Measurements from ENCODE around the gene AGBL4.

The AGBL4 gene

DNA sequence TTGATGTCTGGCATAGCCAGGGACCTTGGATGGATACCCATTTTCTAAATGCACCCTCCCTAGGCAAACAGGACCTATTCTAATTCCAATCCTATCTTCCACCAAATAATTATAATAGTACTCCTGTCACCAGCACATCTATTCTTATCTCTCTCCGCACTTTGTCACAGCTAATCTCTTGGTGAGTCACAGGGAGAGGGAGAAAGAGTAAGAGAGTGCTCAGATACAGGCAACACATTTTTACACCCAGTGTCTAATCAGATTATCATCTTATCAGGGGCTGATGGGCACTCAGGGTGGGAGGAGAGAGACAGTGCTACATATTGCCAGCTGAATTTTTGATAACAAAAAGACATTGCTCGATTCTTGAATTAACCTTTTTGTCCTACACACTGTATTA, 972.1 kb downstream of the AGBL4 start:
- peak; percentile 40 for ATAC-seq
- TF ChIP-seq ZFP3 (CRISPR knock-in tag; IDR thresholded peaks at IDR 0.05) (no peak), ZNF565 (CRISPR knock-in tag; conservative IDR thresholded peaks at IDR 0.05; ENCODE audit: low read depth) (no peak), PPARA (CRISPR knock-in tag; IDR thresholded peaks at IDR 0.05; ENCODE audit: borderline replicate concordance) (no peak), BACH2 (CRISPR knock-in tag; IDR thresholded peaks at IDR 0.05; ENCODE audit: borderline replicate concordance) (no peak), RARB (CRISPR knock-in tag; IDR thresholded peaks at IDR 0.05) (no peak), ISL1 (CRISPR knock-in tag; IDR thresholded peaks at IDR 0.05) (peak; percentile 85), CSDC2 (CRISPR knock-in tag; IDR thresholded peaks at IDR 0.05) (no peak), ZNF8 (CRISPR knock-in tag; IDR thresholded peaks at IDR 0.05) (no peak), CREB5 (CRISPR knock-in tag; IDR thresholded peaks at IDR 0.05; ENCODE audit: low read depth) (no peak), CSRNP3 (CRISPR knock-in tag; IDR thresholded peaks at IDR 0.05) (no peak), ESRRG (CRISPR knock-in tag; IDR thresholded peaks at IDR 0.05) (no peak), TCF4 (CRISPR knock-in tag; IDR thresholded peaks at IDR 0.05; ENCODE audit: borderline replicate concordance) (peak; percentile 53; the same call in 1 of the 2 replicates)
- TF ChIP-seq, protein P1, sequence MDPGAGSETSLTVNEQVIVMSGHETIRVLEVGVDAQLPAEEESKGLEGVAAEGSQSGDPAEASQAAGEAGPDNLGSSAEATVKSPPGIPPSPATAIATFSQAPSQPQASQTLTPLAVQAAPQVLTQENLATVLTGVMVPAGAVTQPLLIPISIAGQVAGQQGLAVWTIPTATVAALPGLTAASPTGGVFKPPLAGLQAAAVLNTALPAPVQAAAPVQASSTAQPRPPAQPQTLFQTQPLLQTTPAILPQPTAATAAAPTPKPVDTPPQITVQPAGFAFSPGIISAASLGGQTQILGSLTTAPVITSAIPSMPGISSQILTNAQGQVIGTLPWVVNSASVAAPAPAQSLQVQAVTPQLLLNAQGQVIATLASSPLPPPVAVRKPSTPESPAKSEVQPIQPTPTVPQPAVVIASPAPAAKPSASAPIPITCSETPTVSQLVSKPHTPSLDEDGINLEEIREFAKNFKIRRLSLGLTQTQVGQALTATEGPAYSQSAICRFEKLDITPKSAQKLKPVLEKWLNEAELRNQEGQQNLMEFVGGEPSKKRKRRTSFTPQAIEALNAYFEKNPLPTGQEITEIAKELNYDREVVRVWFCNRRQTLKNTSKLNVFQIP (CRISPR knock-in tag; IDR thresholded peaks at IDR 0.05; ENCODE audit: borderline replicate concordance, low read depth): no peak
- TF ChIP-seq, protein P2, sequence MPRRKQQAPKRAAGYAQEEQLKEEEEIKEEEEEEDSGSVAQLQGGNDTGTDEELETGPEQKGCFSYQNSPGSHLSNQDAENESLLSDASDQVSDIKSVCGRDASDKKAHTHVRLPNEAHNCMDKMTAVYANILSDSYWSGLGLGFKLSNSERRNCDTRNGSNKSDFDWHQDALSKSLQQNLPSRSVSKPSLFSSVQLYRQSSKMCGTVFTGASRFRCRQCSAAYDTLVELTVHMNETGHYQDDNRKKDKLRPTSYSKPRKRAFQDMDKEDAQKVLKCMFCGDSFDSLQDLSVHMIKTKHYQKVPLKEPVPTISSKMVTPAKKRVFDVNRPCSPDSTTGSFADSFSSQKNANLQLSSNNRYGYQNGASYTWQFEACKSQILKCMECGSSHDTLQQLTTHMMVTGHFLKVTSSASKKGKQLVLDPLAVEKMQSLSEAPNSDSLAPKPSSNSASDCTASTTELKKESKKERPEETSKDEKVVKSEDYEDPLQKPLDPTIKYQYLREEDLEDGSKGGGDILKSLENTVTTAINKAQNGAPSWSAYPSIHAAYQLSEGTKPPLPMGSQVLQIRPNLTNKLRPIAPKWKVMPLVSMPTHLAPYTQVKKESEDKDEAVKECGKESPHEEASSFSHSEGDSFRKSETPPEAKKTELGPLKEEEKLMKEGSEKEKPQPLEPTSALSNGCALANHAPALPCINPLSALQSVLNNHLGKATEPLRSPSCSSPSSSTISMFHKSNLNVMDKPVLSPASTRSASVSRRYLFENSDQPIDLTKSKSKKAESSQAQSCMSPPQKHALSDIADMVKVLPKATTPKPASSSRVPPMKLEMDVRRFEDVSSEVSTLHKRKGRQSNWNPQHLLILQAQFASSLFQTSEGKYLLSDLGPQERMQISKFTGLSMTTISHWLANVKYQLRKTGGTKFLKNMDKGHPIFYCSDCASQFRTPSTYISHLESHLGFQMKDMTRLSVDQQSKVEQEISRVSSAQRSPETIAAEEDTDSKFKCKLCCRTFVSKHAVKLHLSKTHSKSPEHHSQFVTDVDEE (CRISPR knock-in tag; IDR thresholded peaks at IDR 0.05): peak; percentile 75; the same call in 1 of the 2 replicates
- TF ChIP-seq, protein P3, sequence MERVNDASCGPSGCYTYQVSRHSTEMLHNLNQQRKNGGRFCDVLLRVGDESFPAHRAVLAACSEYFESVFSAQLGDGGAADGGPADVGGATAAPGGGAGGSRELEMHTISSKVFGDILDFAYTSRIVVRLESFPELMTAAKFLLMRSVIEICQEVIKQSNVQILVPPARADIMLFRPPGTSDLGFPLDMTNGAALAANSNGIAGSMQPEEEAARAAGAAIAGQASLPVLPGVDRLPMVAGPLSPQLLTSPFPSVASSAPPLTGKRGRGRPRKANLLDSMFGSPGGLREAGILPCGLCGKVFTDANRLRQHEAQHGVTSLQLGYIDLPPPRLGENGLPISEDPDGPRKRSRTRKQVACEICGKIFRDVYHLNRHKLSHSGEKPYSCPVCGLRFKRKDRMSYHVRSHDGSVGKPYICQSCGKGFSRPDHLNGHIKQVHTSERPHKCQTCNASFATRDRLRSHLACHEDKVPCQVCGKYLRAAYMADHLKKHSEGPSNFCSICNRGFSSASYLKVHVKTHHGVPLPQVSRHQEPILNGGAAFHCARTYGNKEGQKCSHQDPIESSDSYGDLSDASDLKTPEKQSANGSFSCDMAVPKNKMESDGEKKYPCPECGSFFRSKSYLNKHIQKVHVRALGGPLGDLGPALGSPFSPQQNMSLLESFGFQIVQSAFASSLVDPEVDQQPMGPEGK (CRISPR knock-in tag; IDR thresholded peaks at IDR 0.05; ENCODE audit: borderline replicate concordance): no peak

- TF ChIP-seq CSDC2 (CRISPR knock-in tag; IDR thresholded peaks at IDR 0.05) (no peak), ZNF8 (CRISPR knock-in tag; IDR thresholded peaks at IDR 0.05) (no peak), ESRRG (CRISPR knock-in tag; IDR thresholded peaks at IDR 0.05) (no peak), ZNF70 (CRISPR knock-in tag; IDR thresholded peaks at IDR 0.05) (no peak), RARB (CRISPR knock-in tag; IDR thresholded peaks at IDR 0.05) (no peak), GLIS3 (CRISPR knock-in tag; IDR thresholded peaks at IDR 0.05) (no peak), TCF4 (CRISPR knock-in tag; IDR thresholded peaks at IDR 0.05; ENCODE audit: borderline replicate concordance) (no peak), ZFP3 (CRISPR knock-in tag; IDR thresholded peaks at IDR 0.05) (no peak), ARNTL (CRISPR knock-in tag; IDR thresholded peaks at IDR 0.05; ENCODE audit: borderline replicate concordance, low read depth) (no peak), CSRNP3 (CRISPR knock-in tag; IDR thresholded peaks at IDR 0.05) (no peak), ZNF565 (CRISPR knock-in tag; conservative IDR thresholded peaks at IDR 0.05; ENCODE audit: low read depth) (no peak), OSR1 (CRISPR knock-in tag; IDR thresholded peaks at IDR 0.05) (no peak), BACH2 (CRISPR knock-in tag; IDR thresholded peaks at IDR 0.05; ENCODE audit: borderline replicate concordance) (no peak), TOX (CRISPR knock-in tag; IDR thresholded peaks at IDR 0.05; ENCODE audit: borderline replicate concordance) (no peak), SNAI2 (CRISPR knock-in tag; IDR thresholded peaks at IDR 0.05) (no peak), PPARA (CRISPR knock-in tag; IDR thresholded peaks at IDR 0.05; ENCODE audit: borderline replicate concordance) (no peak), CREB5 (CRISPR knock-in tag; IDR thresholded peaks at IDR 0.05; ENCODE audit: low read depth) (no peak)
- TF ChIP-seq, protein P1 (CRISPR knock-in tag; IDR thresholded peaks at IDR 0.05; ENCODE audit: borderline replicate concordance, low read depth): no peak
- TF ChIP-seq, protein P2 (CRISPR knock-in tag; IDR thresholded peaks at IDR 0.05): no peak
- ATAC-seq: no peak
Observed at GRCh38 chr1:49050041-49050440, 973.7 kb downstream of the AGBL4 start.
